Muscle layer of colon (tissue), 2 donors: ENCODE data around the gene LHX1.

Experiments
- H3K27ac ChIP-seq: one replicate; pipeline ENCODE4 v1.7.0; 2013; ENCODE audit warnings: low read depth, mild to moderate bottlenecking, low read length, moderate library complexity
- H3K27me3 ChIP-seq, 2 donors: one replicate each; pipeline ENCODE4 v1.7.0; 2013; ENCODE audit warnings: low read length in 2 of 2, mild to moderate bottlenecking in 2 of 2; ENCODE audit not compliant: insufficient read depth in 2 of 2, control insufficient read depth in 1 of 2
- H3K36me3 ChIP-seq: one replicate; pipeline ENCODE4 v1.7.0; 2013; ENCODE audit warnings: mild to moderate bottlenecking, low read length; ENCODE audit not compliant: insufficient read depth
- H3K4me1 ChIP-seq: one replicate; pipeline ENCODE4 v1.7.0; 2013; ENCODE audit warnings: mild to moderate bottlenecking, low read length; ENCODE audit not compliant: insufficient read depth
- H3K4me3 ChIP-seq, 2 donors: one replicate each; pipeline ENCODE4 v1.7.0; 2013; ENCODE audit warnings: low read length in 2 of 2, low read depth in 1 of 2, mild to moderate bottlenecking in 1 of 2, moderate library complexity in 1 of 2
- H3K9ac ChIP-seq: one replicate; pipeline ENCODE4 v1.7.0; 2013; ENCODE audit warnings: low read length
- H3K9me3 ChIP-seq: one replicate; pipeline ENCODE4 v1.7.0; 2013; ENCODE audit warnings: mild to moderate bottlenecking, low read length
- donor health status: abdominal sarcoma.
- donor health status: Adenocarcinoma of cecum.

The LHX1 gene

DNA sequence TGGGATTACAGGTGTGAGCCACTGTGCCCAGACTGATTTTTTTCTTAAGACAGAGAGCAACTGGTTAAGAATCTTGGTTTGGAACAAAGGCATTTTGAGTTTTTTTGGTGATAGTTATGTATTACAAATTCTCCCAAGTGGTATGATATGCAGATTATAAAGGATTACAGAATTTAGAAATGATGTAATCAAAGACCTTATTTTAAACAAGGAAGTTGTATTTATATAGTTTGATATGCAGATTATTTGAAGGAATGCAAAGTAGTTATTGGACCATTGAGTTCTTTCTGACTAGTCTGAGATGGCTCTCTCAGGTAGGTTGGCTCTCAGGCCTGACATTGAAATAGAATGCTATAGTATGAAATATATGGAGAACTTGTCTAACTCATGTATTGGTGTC lies 46.3 kb downstream of the LHX1 start:
- H3K4me1 ChIP-seq: no peaks in the 10 kb centered on the region
- H3K4me3 ChIP-seq: no peak overlapping the region
- H3K27ac ChIP-seq: no peak overlapping the region
- no peaks in the 10 kb centered on the region for H3K27me3 ChIP-seq
- no peaks in the 10 kb centered on the region for H3K9me3 ChIP-seq
- peaks cover 14% of the 10 kb centered on the region for H3K36me3 ChIP-seq
- no peak overlapping the region for H3K9ac ChIP-seq

DNA sequence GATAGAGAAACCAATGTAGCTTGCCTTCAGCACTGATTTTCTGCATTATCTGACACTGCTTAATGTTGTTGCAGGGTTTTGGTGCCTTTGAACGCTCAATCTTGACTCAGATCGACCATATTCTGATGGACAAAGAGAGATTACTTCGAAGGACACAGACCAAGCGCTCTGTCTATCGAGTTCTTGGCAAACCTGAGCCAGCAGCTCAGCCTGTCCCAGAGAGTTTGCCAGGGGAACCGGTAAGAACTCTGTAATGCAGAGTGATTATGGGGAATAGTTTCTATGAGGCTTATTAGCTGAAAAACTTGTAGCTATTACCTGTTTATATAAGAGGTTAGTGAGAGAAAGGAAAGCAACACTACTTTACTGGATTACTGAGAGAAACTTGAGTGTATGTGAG lies 51.9 kb downstream of the LHX1 start:
- H3K27ac ChIP-seq: no peak overlapping the region
- H3K4me3 ChIP-seq: no peak overlapping the region
- H3K27me3 ChIP-seq: no peaks in the 10 kb centered on the region
- H3K9me3 ChIP-seq: no peaks in the 10 kb centered on the region
- H3K4me1 ChIP-seq: peaks cover 13% of the 10 kb centered on the region
- peaks cover 27% of the 10 kb centered on the region for H3K36me3 ChIP-seq
- H3K9ac ChIP-seq: no peak overlapping the region

DNA sequence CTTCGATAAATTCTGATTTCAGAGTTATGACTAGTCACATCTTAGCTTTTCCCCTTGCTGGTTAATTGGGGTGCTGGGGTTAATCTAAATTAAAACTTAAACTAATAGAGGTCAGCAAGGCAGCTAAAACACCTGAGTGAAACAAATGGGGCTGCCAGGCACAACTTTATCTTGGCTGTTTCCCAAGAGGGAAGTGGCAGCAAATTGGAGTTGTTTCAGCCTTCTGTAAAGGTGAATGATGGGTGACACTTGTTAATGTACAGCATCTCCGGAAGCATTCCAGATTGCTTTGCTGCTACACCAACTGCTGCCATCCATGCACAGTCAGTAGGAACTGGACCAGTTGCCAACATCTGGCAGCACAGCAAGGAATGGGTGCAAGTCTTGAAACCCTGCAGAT lies 55.4 kb downstream of the LHX1 start:
- peaks cover 24% of the 10 kb centered on the region for H3K36me3 ChIP-seq
- H3K4me3 ChIP-seq: no peak overlapping the region
- no peak overlapping the region for H3K27ac ChIP-seq
- no peak overlapping the region for H3K9ac ChIP-seq
- no peaks in the 10 kb centered on the region for H3K9me3 ChIP-seq
- no peaks in the 10 kb centered on the region for H3K27me3 ChIP-seq
- peaks cover 13% of the 10 kb centered on the region for H3K4me1 ChIP-seq

DNA sequence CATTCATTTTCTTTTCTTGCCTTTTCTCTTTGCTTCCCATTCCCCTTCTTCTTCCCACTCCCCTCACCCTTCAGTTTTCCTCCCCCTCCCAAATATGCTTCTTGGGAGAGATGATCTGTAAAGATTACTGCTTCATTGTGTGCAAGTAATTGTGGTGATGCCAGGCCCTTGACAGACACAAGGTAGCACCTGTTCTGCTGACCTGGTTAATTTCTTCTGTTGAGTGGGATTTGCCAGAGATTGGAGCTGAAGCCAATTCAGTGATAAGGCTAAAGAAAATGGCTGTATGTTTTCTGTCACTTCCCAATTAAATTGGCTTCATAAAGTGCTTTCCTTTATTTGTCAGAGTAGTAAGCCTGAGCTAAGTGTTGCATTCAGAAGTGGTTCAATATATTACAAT lies 56.0 kb downstream of the LHX1 start:
- Histone ChIP-seq H3K4me3 (no peak overlapping the region), H3K36me3 (peaks cover 23% of the 10 kb centered on the region), H3K4me1 (peaks cover 13% of the 10 kb centered on the region), H3K27me3 (no peaks in the 10 kb centered on the region), H3K27ac (no peak overlapping the region), H3K9ac (no peak overlapping the region), H3K9me3 (no peaks in the 10 kb centered on the region)
